ENCODE measurements around the gene ZNF117. TPM values are rescaled to one million over a fixed set of nuclear protein-coding genes. Genes with fewer than 3 reads are reported as not detected.
"Not testable (repeated sequence)": the region's sequence is repeated elsewhere in the genome, so short reads cannot be mapped to it uniquely, and the experiment has no call there.

Gene ZNF117
- 34.0 TPM for total RNA-seq (ENCODE audit: unreplicated experiment)
- long read RNA-seq, partial matches to known transcripts = 0 of 4 reads
- long read RNA-seq, other reads (novel, unspliced or antisense) = 3 of 4 reads

GRCh38 chr7:64990936-64991335 is at the start of gene ZNF117:
Gene ZNF117, minus strand, starts transcription at chr7:64991036.
- Mint-ChIP-seq H3K9me3 (ENCODE audit: unreplicated experiment) (peaks cover 11% of the 10 kb centered on the region), H3K4me1 (ENCODE audit: low read depth, unreplicated experiment) (no peaks in the 10 kb centered on the region), H3K4me3 (ENCODE audit: unreplicated experiment) (no peak within 1 kb of the TSS), H3K27me3 (ENCODE audit: unreplicated experiment) (no peaks in the 10 kb centered on the region), H3K27ac (ENCODE audit: unreplicated experiment) (no peak within 1 kb of the TSS), H3K36me3 (ENCODE audit: unreplicated experiment) (peaks cover 87% of the 10 kb centered on the region)
- DNase-seq = no peak
- no peak for TF ChIP-seq CTCF (IDR thresholded peaks at IDR 0.05; ENCODE audit: partially characterized antibody, unreplicated experiment)

GRCh38 chr7:65038767-65039166 is 47.9 kb upstream of the ZNF117 start:
- Mint-ChIP-seq H3K27ac (ENCODE audit: unreplicated experiment) (peak overlapping the region; percentile 86), H3K4me3 (ENCODE audit: unreplicated experiment) (peak overlapping the region; percentile 88), H3K9me3 (ENCODE audit: unreplicated experiment) (peaks cover 12% of the 10 kb centered on the region)
- H3K36me3 Mint-ChIP-seq (ENCODE audit: unreplicated experiment); H3K27me3 Mint-ChIP-seq (ENCODE audit: unreplicated experiment); H3K4me1 Mint-ChIP-seq (ENCODE audit: low read depth, unreplicated experiment): not testable (repeated sequence)
- peak; percentile 67 for DNase-seq

- peak; percentile 93 for DNase-seq
- Mint-ChIP-seq H3K4me3 (ENCODE audit: unreplicated experiment) (peak overlapping the region; percentile 77), H3K4me1 (ENCODE audit: low read depth, unreplicated experiment) (peaks cover 8% of the 10 kb centered on the region), H3K27ac (ENCODE audit: unreplicated experiment) (peak overlapping the region; percentile 64), H3K27me3 (ENCODE audit: unreplicated experiment) (peaks cover 5% of the 10 kb centered on the region), H3K9me3 (ENCODE audit: unreplicated experiment) (peaks cover 12% of the 10 kb centered on the region), H3K36me3 (ENCODE audit: unreplicated experiment) (no peaks in the 10 kb centered on the region)
- peak; percentile 31 for TF ChIP-seq CTCF (IDR thresholded peaks at IDR 0.05; ENCODE audit: partially characterized antibody, unreplicated experiment)
Observed at GRCh38 chr7:65037740-65038688, 47.2 kb upstream of the ZNF117 start.

- H3K4me3 Mint-ChIP-seq (ENCODE audit: unreplicated experiment); H3K36me3 Mint-ChIP-seq (ENCODE audit: unreplicated experiment); DNase-seq; H3K27me3 Mint-ChIP-seq (ENCODE audit: unreplicated experiment); H3K27ac Mint-ChIP-seq (ENCODE audit: unreplicated experiment); H3K4me1 Mint-ChIP-seq (ENCODE audit: low read depth, unreplicated experiment): not testable (repeated sequence)
- peaks cover 12% of the 10 kb centered on the region for H3K9me3 Mint-ChIP-seq (ENCODE audit: unreplicated experiment)
Observed at GRCh38 chr7:65036526-65036925, 45.7 kb upstream of the ZNF117 start.

GRCh38 chr7:65035469-65035868 is 44.6 kb upstream of the ZNF117 start:
- H3K4me3 Mint-ChIP-seq (ENCODE audit: unreplicated experiment); H3K27me3 Mint-ChIP-seq (ENCODE audit: unreplicated experiment); H3K36me3 Mint-ChIP-seq (ENCODE audit: unreplicated experiment); H3K27ac Mint-ChIP-seq (ENCODE audit: unreplicated experiment); DNase-seq; H3K4me1 Mint-ChIP-seq (ENCODE audit: low read depth, unreplicated experiment): not testable (repeated sequence)
- H3K9me3 Mint-ChIP-seq (ENCODE audit: unreplicated experiment) = peaks cover 12% of the 10 kb centered on the region

GRCh38 chr7:65034120-65034782 is 43.4 kb upstream of the ZNF117 start:
- not testable (repeated sequence) for H3K36me3 Mint-ChIP-seq (ENCODE audit: unreplicated experiment); H3K27ac Mint-ChIP-seq (ENCODE audit: unreplicated experiment); H3K4me3 Mint-ChIP-seq (ENCODE audit: unreplicated experiment); DNase-seq; H3K27me3 Mint-ChIP-seq (ENCODE audit: unreplicated experiment); H3K4me1 Mint-ChIP-seq (ENCODE audit: low read depth, unreplicated experiment)
- H3K9me3 Mint-ChIP-seq (ENCODE audit: unreplicated experiment) = peaks cover 11% of the 10 kb centered on the region

GRCh38 chr7:65033391-65033790 is 42.6 kb upstream of the ZNF117 start:
- H3K4me1 Mint-ChIP-seq (ENCODE audit: low read depth, unreplicated experiment); H3K4me3 Mint-ChIP-seq (ENCODE audit: unreplicated experiment); H3K27me3 Mint-ChIP-seq (ENCODE audit: unreplicated experiment); H3K36me3 Mint-ChIP-seq (ENCODE audit: unreplicated experiment); H3K9me3 Mint-ChIP-seq (ENCODE audit: unreplicated experiment); H3K27ac Mint-ChIP-seq (ENCODE audit: unreplicated experiment); DNase-seq: not testable (repeated sequence)

GRCh38 chr7:65025023-65025422 is 34.2 kb upstream of the ZNF117 start:
- H3K9me3 Mint-ChIP-seq (ENCODE audit: unreplicated experiment); H3K36me3 Mint-ChIP-seq (ENCODE audit: unreplicated experiment); H3K27me3 Mint-ChIP-seq (ENCODE audit: unreplicated experiment); H3K4me3 Mint-ChIP-seq (ENCODE audit: unreplicated experiment); H3K4me1 Mint-ChIP-seq (ENCODE audit: low read depth, unreplicated experiment); DNase-seq; H3K27ac Mint-ChIP-seq (ENCODE audit: unreplicated experiment): not testable (repeated sequence)

- H3K27ac Mint-ChIP-seq (ENCODE audit: unreplicated experiment); H3K4me1 Mint-ChIP-seq (ENCODE audit: low read depth, unreplicated experiment); DNase-seq; H3K9me3 Mint-ChIP-seq (ENCODE audit: unreplicated experiment); H3K27me3 Mint-ChIP-seq (ENCODE audit: unreplicated experiment); H3K36me3 Mint-ChIP-seq (ENCODE audit: unreplicated experiment); H3K4me3 Mint-ChIP-seq (ENCODE audit: unreplicated experiment): not testable (repeated sequence)
Observed at GRCh38 chr7:65020978-65021377, 30.1 kb upstream of the ZNF117 start.

GRCh38 chr7:65009881-65010280 is 19.0 kb upstream of the ZNF117 start:
- H3K27ac Mint-ChIP-seq (ENCODE audit: unreplicated experiment); H3K4me3 Mint-ChIP-seq (ENCODE audit: unreplicated experiment); DNase-seq: not testable (repeated sequence)

More at GRCh38 chr7:65009881-65010280, 19.0 kb upstream of the ZNF117 start:
- not testable (repeated sequence) for H3K9me3 Mint-ChIP-seq (ENCODE audit: unreplicated experiment); H3K4me1 Mint-ChIP-seq (ENCODE audit: low read depth, unreplicated experiment); H3K36me3 Mint-ChIP-seq (ENCODE audit: unreplicated experiment); H3K27me3 Mint-ChIP-seq (ENCODE audit: unreplicated experiment)

Measured in glutamatergic neuron (in vitro differentiated cells).